ENCODE results near the gene KIF26B. TPM values are rescaled to one million over a fixed set of nuclear protein-coding genes. Genes with fewer than 3 reads are reported as not detected.

The KIF26B gene
- total and polyA plus RNA-seq, 2 of the 4 experiments (the other 2 are of a cell fraction): 0.53 to 0.54 TPM

- DNase-seq (no peak), ATAC-seq (ENCODE audit: low read depth) (no peak)
- dilution Hi-C loops (cut with HindIII; ENCODE audit: low sequenced_read_pairs, unreplicated experiment) (no loop called here), in situ Hi-C loops (cut with MboI; ENCODE audit: low sequenced_read_pairs) (no loop called here), intact Hi-C loops (cut with micrococcal nuclease) (no loop called here)
- Histone ChIP-seq H2BK120ac (ENCODE audit: low read depth, low read length) (no peak overlapping the region), H2AK9ac (replicated peaks; ENCODE audit: low read depth, low read length, poor library complexity) (no peak overlapping the region), H3K4me1 (ENCODE audit: control insufficient read depth, insufficient read depth, low read length) (no peaks in the 10 kb centered on the region), H3K4me2 (ENCODE audit: low read depth, low read length) (no peak overlapping the region), H3K4me3 (ENCODE audit: insufficient read depth, low read depth, low read length) (no peak overlapping the region), H3K9me3 (ENCODE audit: control insufficient read depth, insufficient read depth, low read length) (no peaks in the 10 kb centered on the region), H3K23ac (ENCODE audit: low read depth, low read length) (no peak overlapping the region), H2BK20ac (ENCODE audit: low read depth, low read length) (no peak overlapping the region), H4K91ac (ENCODE audit: insufficient read depth, low read depth, low read length) (no peak overlapping the region), H3K27me3 (ENCODE audit: control insufficient read depth, insufficient read depth, low read length) (no peaks in the 10 kb centered on the region), H3K18ac (ENCODE audit: low read depth, low read length) (no peak overlapping the region), H3K56ac (ENCODE audit: extremely low read depth, insufficient read depth, low read length) (no peak overlapping the region), H3K79me1 (ENCODE audit: low read depth in 1 of 2, low read length in 2 of 2) (no peaks in the 10 kb centered on the region), H3K9ac (ENCODE audit: low read depth, low read length) (no peak overlapping the region), H3K36me3 (ENCODE audit: control insufficient read depth, insufficient read depth, low read length) (no peaks in the 10 kb centered on the region), H2BK5ac (ENCODE audit: low read depth, low read length, poor library complexity, severe bottlenecking) (no peak overlapping the region), H4K5ac (ENCODE audit: low read depth, low read length) (no peak overlapping the region), H3K27ac (ENCODE audit: insufficient read depth, low read length) (no peak overlapping the region), H2AK5ac (ENCODE audit: low read depth, low read length) (no peak overlapping the region), H3K9me1 (ENCODE audit: insufficient read depth, low read length) (peaks cover 4% of the 10 kb centered on the region; the same call in 1 of the 2 replicates), H4K20me1 (ENCODE audit: insufficient read depth, low read length) (no peaks in the 10 kb centered on the region), H3K14ac (replicated peaks; ENCODE audit: low read depth, low read length) (no peak overlapping the region), H2AFZ (replicated peaks; ENCODE audit: low read length, poor library complexity) (no peak overlapping the region), H2BK15ac (ENCODE audit: low read depth, low read length) (no peak overlapping the region), H3K4ac (ENCODE audit: low read depth, low read length) (no peak overlapping the region), H4K8ac (ENCODE audit: low read depth in 2 of 2, low read length in 2 of 2) (no peak overlapping the region)
- no CpG with 5 or more reads among the region's 4 CpGs for WGBS, 2 experiments (ENCODE audit: extremely low coverage in 2 of 2, insufficient read length in 1 of 2)
- CTCF ChIA-PET: no interaction called here
- BruUV-seq (replicated peaks): no TSS peak
- POLR2A ChIA-PET (ENCODE audit: unreplicated experiment): interaction anchor here (0.9 kb wide), 1 partner anchor 9 kb away, joined by 3 read pairs; no protein-coding TSS in a partner anchor
- TF ChIP-seq RFX5 (IDR thresholded peaks at IDR 0.05; ENCODE audit: low read depth, low read length) (no peak), ELK1 (IDR thresholded peaks at IDR 0.05; ENCODE audit: borderline replicate concordance, low read depth, low read length) (no peak), USF2 (IDR thresholded peaks at IDR 0.05; ENCODE audit: low read depth, low read length) (no peak), FOS (IDR thresholded peaks at IDR 0.05; ENCODE audit: low read depth, low read length) (no peak), CTCF (conservative IDR thresholded peaks at IDR 0.05; ENCODE audit: low read depth, low read length) (no peak), CEBPB (IDR thresholded peaks at IDR 0.05; ENCODE audit: low read depth, low read length) (no peak)
These were observed 250.2 kb downstream of the KIF26B start for GRCh38 chr1:245404952-245405351.

Measured in IMR-90 (cell line).